ENCODE data around the gene MBD3L1. TPM values are rescaled to one million over a fixed set of nuclear protein-coding genes. Genes with fewer than 3 reads are reported as not detected.

The MBD3L1 gene
- total and polyA plus RNA-seq, 9 of the 15 experiments (the other 6 are each of a cell fraction or from before 2014, with no cell fraction given), result not detected

DNA sequence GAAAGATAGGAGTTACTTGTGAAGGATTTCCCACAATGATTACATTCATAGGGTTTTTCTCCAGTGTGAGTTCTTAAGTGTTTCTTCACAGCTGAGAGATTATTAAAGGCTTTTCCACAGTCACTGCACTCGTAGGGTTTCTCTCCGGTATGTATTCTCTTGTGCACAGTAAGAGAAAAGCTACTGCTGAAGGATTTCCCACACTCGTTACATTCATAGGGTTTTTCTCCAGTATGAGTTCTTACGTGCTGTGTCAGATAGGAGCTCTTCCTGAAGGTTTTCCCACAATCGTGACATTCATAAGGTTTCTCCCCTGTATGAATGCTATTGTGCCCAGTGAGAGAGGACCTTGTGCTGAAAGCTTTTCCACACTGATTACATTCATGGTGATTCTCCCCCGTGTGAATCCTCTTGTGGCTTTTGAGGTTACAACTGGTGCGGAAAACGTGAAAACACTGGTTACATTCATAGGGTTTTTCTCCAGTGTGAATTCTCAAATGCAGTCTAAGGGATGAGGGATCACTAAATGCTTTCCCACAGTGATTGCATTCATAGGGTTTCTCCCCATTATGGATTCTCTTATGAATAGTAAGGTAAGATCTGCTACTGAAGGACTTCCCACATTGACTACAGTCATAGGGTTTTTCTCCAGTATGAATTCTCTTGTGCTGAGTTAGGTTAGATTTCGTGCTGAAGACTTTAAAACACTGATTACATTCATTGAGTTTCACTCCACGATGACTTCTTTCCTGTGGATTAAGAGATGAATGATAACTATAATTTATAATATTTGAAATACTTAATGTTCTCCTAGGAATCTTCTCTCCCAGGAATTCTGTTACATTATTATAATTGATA lies 20.6 kb upstream of the MBD3L1 start (continued):
- TF ChIP-seq, protein P1, sequence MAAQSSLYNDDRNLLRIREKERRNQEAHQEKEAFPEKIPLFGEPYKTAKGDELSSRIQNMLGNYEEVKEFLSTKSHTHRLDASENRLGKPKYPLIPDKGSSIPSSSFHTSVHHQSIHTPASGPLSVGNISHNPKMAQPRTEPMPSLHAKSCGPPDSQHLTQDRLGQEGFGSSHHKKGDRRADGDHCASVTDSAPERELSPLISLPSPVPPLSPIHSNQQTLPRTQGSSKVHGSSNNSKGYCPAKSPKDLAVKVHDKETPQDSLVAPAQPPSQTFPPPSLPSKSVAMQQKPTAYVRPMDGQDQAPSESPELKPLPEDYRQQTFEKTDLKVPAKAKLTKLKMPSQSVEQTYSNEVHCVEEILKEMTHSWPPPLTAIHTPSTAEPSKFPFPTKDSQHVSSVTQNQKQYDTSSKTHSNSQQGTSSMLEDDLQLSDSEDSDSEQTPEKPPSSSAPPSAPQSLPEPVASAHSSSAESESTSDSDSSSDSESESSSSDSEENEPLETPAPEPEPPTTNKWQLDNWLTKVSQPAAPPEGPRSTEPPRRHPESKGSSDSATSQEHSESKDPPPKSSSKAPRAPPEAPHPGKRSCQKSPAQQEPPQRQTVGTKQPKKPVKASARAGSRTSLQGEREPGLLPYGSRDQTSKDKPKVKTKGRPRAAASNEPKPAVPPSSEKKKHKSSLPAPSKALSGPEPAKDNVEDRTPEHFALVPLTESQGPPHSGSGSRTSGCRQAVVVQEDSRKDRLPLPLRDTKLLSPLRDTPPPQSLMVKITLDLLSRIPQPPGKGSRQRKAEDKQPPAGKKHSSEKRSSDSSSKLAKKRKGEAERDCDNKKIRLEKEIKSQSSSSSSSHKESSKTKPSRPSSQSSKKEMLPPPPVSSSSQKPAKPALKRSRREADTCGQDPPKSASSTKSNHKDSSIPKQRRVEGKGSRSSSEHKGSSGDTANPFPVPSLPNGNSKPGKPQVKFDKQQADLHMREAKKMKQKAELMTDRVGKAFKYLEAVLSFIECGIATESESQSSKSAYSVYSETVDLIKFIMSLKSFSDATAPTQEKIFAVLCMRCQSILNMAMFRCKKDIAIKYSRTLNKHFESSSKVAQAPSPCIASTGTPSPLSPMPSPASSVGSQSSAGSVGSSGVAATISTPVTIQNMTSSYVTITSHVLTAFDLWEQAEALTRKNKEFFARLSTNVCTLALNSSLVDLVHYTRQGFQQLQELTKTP (IDR thresholded peaks at IDR 0.05; ENCODE audit: low read depth in 1 of 2, partially characterized antibody in 2 of 2), result no peak
- TF ChIP-seq FOXA1 (IDR thresholded peaks at IDR 0.05; ENCODE audit: borderline replicate concordance) (no peak), ZNF668 (CRISPR knock-in tag; IDR thresholded peaks at IDR 0.05) (no peak), ELF4 (CRISPR knock-in tag; IDR thresholded peaks at IDR 0.05) (no peak), RCOR1 (IDR thresholded peaks at IDR 0.05; ENCODE audit: borderline replicate concordance in 1 of 2, low read depth in 2 of 2, low read length in 2 of 2) (no peak), BMI1 (IDR thresholded peaks at IDR 0.05; ENCODE audit: low read length) (no peak), POLR2H (tag; IDR thresholded peaks at IDR 0.05; ENCODE audit: low read depth) (no peak), MCM3 (IDR thresholded peaks at IDR 0.05) (no peak), ZNF57 (CRISPR knock-in tag; IDR thresholded peaks at IDR 0.05) (no peak), SAFB (IDR thresholded peaks at IDR 0.05; ENCODE audit: borderline replicate concordance, low read depth, low read length) (no peak), ZNF354B (CRISPR knock-in tag; IDR thresholded peaks at IDR 0.05) (no peak), L3MBTL2 (IDR thresholded peaks at IDR 0.05) (no peak), ILF3 (IDR thresholded peaks at IDR 0.05; ENCODE audit: borderline replicate concordance) (no peak)
- TF ChIP-seq, protein P2, sequence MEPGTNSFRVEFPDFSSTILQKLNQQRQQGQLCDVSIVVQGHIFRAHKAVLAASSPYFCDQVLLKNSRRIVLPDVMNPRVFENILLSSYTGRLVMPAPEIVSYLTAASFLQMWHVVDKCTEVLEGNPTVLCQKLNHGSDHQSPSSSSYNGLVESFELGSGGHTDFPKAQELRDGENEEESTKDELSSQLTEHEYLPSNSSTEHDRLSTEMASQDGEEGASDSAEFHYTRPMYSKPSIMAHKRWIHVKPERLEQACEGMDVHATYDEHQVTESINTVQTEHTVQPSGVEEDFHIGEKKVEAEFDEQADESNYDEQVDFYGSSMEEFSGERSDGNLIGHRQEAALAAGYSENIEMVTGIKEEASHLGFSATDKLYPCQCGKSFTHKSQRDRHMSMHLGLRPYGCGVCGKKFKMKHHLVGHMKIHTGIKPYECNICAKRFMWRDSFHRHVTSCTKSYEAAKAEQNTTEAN (CRISPR knock-in tag; IDR thresholded peaks at IDR 0.05), result no peak
- TF ChIP-seq, protein P3, sequence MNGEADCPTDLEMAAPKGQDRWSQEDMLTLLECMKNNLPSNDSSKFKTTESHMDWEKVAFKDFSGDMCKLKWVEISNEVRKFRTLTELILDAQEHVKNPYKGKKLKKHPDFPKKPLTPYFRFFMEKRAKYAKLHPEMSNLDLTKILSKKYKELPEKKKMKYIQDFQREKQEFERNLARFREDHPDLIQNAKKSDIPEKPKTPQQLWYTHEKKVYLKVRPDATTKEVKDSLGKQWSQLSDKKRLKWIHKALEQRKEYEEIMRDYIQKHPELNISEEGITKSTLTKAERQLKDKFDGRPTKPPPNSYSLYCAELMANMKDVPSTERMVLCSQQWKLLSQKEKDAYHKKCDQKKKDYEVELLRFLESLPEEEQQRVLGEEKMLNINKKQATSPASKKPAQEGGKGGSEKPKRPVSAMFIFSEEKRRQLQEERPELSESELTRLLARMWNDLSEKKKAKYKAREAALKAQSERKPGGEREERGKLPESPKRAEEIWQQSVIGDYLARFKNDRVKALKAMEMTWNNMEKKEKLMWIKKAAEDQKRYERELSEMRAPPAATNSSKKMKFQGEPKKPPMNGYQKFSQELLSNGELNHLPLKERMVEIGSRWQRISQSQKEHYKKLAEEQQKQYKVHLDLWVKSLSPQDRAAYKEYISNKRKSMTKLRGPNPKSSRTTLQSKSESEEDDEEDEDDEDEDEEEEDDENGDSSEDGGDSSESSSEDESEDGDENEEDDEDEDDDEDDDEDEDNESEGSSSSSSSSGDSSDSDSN (IDR thresholded peaks at IDR 0.05; ENCODE audit: borderline replicate concordance in 1 of 2, low read depth in 2 of 2, low read length in 2 of 2), result no peak
- TF ChIP-seq, protein P4, sequence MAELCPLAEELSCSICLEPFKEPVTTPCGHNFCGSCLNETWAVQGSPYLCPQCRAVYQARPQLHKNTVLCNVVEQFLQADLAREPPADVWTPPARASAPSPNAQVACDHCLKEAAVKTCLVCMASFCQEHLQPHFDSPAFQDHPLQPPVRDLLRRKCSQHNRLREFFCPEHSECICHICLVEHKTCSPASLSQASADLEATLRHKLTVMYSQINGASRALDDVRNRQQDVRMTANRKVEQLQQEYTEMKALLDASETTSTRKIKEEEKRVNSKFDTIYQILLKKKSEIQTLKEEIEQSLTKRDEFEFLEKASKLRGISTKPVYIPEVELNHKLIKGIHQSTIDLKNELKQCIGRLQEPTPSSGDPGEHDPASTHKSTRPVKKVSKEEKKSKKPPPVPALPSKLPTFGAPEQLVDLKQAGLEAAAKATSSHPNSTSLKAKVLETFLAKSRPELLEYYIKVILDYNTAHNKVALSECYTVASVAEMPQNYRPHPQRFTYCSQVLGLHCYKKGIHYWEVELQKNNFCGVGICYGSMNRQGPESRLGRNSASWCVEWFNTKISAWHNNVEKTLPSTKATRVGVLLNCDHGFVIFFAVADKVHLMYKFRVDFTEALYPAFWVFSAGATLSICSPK (IDR thresholded peaks at IDR 0.05; ENCODE audit: borderline replicate concordance), result no peak
- TF ChIP-seq, protein P5, sequence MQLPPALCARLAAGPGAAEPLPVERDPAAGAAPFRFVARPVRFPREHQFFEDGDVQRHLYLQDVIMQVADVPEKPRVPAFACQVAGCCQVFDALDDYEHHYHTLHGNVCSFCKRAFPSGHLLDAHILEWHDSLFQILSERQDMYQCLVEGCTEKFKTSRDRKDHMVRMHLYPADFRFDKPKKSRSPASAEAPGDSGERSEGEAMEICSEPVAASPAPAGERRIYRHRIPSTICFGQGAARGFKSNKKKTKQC (CRISPR knock-in tag; IDR thresholded peaks at IDR 0.05), result no peak
